ENCODE data around the gene TSPO2. TPM values are rescaled to one million over a fixed set of nuclear protein-coding genes. Genes with fewer than 3 reads are reported as not detected.

The TSPO2 gene
- total and polyA plus RNA-seq, 9 of the 15 experiments (the other 6 are each of a cell fraction or from before 2014, with no cell fraction given): not detected

DNA sequence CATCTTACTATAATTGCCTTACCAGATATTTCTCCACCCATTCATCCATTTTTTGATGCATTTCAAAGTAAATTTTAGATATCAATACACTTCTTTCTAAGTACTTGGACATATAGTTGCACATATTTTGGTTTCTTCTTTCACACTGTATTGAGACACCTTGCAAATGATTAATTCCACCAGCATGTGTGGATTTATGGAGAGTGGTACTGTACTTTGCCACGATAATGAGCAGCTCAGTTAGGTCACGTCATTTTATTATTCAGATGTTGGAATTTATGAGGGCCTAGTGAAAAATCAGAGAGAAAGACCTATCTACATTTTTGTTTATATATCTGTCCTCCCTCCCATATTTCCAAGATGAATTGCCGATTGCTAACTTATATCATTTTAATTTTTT is 35.8 kb downstream of the TSPO2 start:
- H3K4me3 ChIP-seq: no peak overlapping the region
- no peaks in the 10 kb centered on the region for H3K9me3 ChIP-seq (replicated peaks; ENCODE audit: control insufficient read depth, insufficient read depth, low read depth, low read length)
- H3K79me2 ChIP-seq (ENCODE audit: control insufficient read depth, insufficient read depth, low read length): peaks cover 64% of the 10 kb centered on the region
- CTCF ChIA-PET (ENCODE audit: low intra/inter-chr PET ratio): no interaction called here
- no peak overlapping the region for H3K4me2 ChIP-seq (ENCODE audit: insufficient read depth, low read length)
- H3K9me1 ChIP-seq (ENCODE audit: control insufficient read depth, insufficient read depth, low read length): no peaks in the 10 kb centered on the region
- TF ChIP-seq, protein P1, sequence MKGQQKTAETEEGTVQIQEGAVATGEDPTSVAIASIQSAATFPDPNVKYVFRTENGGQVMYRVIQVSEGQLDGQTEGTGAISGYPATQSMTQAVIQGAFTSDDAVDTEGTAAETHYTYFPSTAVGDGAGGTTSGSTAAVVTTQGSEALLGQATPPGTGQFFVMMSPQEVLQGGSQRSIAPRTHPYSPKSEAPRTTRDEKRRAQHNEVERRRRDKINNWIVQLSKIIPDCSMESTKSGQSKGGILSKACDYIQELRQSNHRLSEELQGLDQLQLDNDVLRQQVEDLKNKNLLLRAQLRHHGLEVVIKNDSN (CRISPR knock-in tag; IDR thresholded peaks at IDR 0.05): no peak
- H3K4me1 ChIP-seq (replicated peaks in 1 of 2; ENCODE audit: control insufficient read depth in 2 of 2, insufficient read depth in 2 of 2, low read length in 2 of 2): peaks cover 7 to 17% of the 10 kb centered on the region in 2 experiments
- no peak overlapping the region for H2AFZ ChIP-seq (ENCODE audit: low read depth, low read length)
- H3K27ac ChIP-seq (ENCODE audit: extremely low read depth, low read depth, low read length): no peak overlapping the region
- in situ Hi-C loops (cut with MboI) (no loop called here), intact Hi-C loops (cut with micrococcal nuclease) (no loop called here)
- WGBS (ENCODE audit: insufficient coverage, low coverage, missing lambda C conversion rate): 91% methylated on average over 3 of the region's 3 CpGs
- ATAC-seq (no peak), FAIRE-seq (no peak), DNase-seq (ENCODE audit: extremely low read depth in 1 of 4, low spot score in 3 of 4) (no peak)
- H3K27me3 ChIP-seq (ENCODE audit: control insufficient read depth in 2 of 2, insufficient read depth in 2 of 2, low read length in 2 of 2): no peaks in the 10 kb centered on the region
- BruUV-seq (replicated peaks): no TSS peak
- H4K20me1 ChIP-seq (replicated peaks; ENCODE audit: control insufficient read depth, insufficient read depth, low read length): no peaks in the 10 kb centered on the region
- peaks cover 48% of the 10 kb centered on the region for H3K36me3 ChIP-seq (ENCODE audit: control insufficient read depth, insufficient read depth, low read length)
- POLR2A ChIA-PET: no interaction called here
- no peak overlapping the region for H3K9ac ChIP-seq (ENCODE audit: insufficient read depth in 1 of 2, low read depth in 2 of 2, low read length in 2 of 2)

DNA sequence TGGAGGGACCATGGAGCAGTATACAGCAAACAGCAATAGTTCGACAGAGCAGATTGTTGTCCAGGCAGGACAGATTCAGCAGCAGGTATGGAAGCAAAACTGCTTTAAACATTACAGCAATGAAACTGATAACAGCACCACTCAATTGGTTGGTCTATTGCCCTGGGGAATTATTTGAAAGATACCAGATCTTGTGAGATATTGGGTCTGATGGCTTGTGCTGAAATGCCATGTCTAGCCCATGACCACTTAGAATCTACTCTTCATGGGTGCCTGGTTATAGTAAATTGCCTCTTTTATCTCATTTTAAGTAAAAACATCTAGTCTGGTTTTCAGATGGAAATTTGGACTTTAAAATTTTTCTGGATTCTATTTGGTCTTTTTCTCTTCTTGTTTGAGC is 36.8 kb downstream of the TSPO2 start:
- Histone ChIP-seq H3K9me3 (replicated peaks; ENCODE audit: control insufficient read depth, insufficient read depth, low read depth, low read length) (no peaks in the 10 kb centered on the region), H2AFZ (ENCODE audit: low read depth, low read length) (no peak overlapping the region), H3K4me1 (replicated peaks in 1 of 2; ENCODE audit: control insufficient read depth in 2 of 2, insufficient read depth in 2 of 2, low read length in 2 of 2) (peaks cover 0 to 16% of the 10 kb centered on the region in 2 experiments; a peak in 4 of 5 replicates), H4K20me1 (replicated peaks; ENCODE audit: control insufficient read depth, insufficient read depth, low read length) (no peaks in the 10 kb centered on the region), H3K27ac (ENCODE audit: extremely low read depth, low read depth, low read length) (no peak overlapping the region), H3K79me2 (ENCODE audit: control insufficient read depth, insufficient read depth, low read length) (peaks cover 55% of the 10 kb centered on the region), H3K4me3 (no peak overlapping the region), H3K36me3 (ENCODE audit: control insufficient read depth, insufficient read depth, low read length) (peaks cover 58% of the 10 kb centered on the region), H3K9ac (ENCODE audit: insufficient read depth in 1 of 2, low read depth in 2 of 2, low read length in 2 of 2) (no peak overlapping the region), H3K9me1 (ENCODE audit: control insufficient read depth, insufficient read depth, low read length) (no peaks in the 10 kb centered on the region), H3K27me3 (ENCODE audit: control insufficient read depth in 2 of 2, insufficient read depth in 2 of 2, low read length in 2 of 2) (no peaks in the 10 kb centered on the region), H3K4me2 (ENCODE audit: insufficient read depth, low read length) (no peak overlapping the region)
- POLR2A ChIA-PET: no interaction called here
- DNase-seq (ENCODE audit: extremely low read depth in 1 of 4, low spot score in 3 of 4) (no peak), FAIRE-seq (no peak), ATAC-seq (no peak)
- no TSS peak for BruUV-seq (replicated peaks)
- CTCF ChIA-PET (ENCODE audit: low intra/inter-chr PET ratio): no interaction called here
- WGBS (ENCODE audit: insufficient coverage, low coverage, missing lambda C conversion rate): 100% methylated on average over 1 of the region's 1 CpG
- in situ Hi-C loops (cut with MboI) (no loop called here), intact Hi-C loops (cut with micrococcal nuclease) (no loop called here)
- no peak for TF ChIP-seq ARID1B (IDR thresholded peaks at IDR 0.05)
- no peak for TF ChIP-seq NONO (IDR thresholded peaks at IDR 0.05; ENCODE audit: low read depth in 2 of 2, low read length in 1 of 2)
- TF ChIP-seq, protein P2, sequence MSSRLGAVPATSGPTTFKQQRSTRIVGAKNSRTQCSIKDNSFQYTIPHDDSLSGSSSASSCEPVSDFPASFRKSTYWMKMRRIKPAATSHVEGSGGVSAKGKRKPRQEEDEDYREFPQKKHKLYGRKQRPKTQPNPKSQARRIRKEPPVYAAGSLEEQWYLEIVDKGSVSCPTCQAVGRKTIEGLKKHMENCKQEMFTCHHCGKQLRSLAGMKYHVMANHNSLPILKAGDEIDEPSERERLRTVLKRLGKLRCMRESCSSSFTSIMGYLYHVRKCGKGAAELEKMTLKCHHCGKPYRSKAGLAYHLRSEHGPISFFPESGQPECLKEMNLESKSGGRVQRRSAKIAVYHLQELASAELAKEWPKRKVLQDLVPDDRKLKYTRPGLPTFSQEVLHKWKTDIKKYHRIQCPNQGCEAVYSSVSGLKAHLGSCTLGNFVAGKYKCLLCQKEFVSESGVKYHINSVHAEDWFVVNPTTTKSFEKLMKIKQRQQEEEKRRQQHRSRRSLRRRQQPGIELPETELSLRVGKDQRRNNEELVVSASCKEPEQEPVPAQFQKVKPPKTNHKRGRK (tag; IDR thresholded peaks at IDR 0.05): no peak
- no peak for TF ChIP-seq PTBP1 (IDR thresholded peaks at IDR 0.05; ENCODE audit: low read depth, low read length)
- TF ChIP-seq PTRF (tag; IDR thresholded peaks at IDR 0.05): no peak
- TF ChIP-seq, protein P3, sequence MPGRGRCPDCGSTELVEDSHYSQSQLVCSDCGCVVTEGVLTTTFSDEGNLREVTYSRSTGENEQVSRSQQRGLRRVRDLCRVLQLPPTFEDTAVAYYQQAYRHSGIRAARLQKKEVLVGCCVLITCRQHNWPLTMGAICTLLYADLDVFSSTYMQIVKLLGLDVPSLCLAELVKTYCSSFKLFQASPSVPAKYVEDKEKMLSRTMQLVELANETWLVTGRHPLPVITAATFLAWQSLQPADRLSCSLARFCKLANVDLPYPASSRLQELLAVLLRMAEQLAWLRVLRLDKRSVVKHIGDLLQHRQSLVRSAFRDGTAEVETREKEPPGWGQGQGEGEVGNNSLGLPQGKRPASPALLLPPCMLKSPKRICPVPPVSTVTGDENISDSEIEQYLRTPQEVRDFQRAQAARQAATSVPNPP (IDR thresholded peaks at IDR 0.05; ENCODE audit: borderline replicate concordance, insufficient read depth, insufficient read length): no peak
- no peak for TF ChIP-seq SMAD4 (CRISPR knock-in tag; conservative IDR thresholded peaks at IDR 0.05)
- TF ChIP-seq L3MBTL2 (IDR thresholded peaks at IDR 0.05): no peak
- TF ChIP-seq MXI1 (IDR thresholded peaks at IDR 0.05; ENCODE audit: low read depth, low read length): no peak
- TF ChIP-seq GTF2F1 (IDR thresholded peaks at IDR 0.05; ENCODE audit: low read depth, low read length): no peak
- no peak for TF ChIP-seq FOXJ2 (tag; IDR thresholded peaks at IDR 0.05)

Measured in K562 (cell line).